Measurements from ENCODE around the gene HIGD1C. TPM values are rescaled to one million over a fixed set of nuclear protein-coding genes. Genes with fewer than 3 reads are reported as not detected.
A peak's percentile ranks its signal among the peaks of the same experiment; 100 is the strongest.

Gene HIGD1C
- total RNA-seq, 4 donors from 2014 or later: not detected

DNA sequence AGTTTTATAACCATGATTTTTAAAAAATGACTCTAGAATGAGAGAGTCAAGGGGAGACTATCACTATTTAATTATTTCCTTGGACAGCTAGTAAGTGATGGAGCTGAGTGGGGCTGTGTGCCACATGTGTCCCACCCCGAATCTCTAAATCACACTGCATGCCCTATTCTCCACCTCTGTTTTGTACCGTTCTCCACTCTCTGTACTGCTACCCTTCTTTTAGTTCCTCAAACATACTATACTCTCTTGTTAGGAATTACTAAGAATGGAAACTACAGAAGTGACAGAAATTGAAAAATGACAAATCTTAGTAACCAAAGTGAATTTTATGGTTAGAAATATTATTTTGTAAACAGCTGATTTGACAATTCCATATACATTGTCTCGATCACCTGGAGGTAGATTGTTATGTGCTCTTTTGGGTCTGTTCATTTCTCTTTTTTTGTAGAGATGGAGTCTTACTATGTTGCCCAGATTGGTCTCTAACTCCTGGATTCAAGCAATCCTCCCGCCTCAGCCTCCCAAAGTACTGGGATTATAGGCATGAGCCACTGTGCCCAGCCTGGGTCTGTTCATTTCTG is 37.9 kb downstream of the HIGD1C start:
- TF ChIP-seq EP300 (IDR thresholded peaks at IDR 0.05) (no peak), POLR2A (IDR thresholded peaks at IDR 0.05) (no peak)
- TF ChIP-seq, protein P1, sequence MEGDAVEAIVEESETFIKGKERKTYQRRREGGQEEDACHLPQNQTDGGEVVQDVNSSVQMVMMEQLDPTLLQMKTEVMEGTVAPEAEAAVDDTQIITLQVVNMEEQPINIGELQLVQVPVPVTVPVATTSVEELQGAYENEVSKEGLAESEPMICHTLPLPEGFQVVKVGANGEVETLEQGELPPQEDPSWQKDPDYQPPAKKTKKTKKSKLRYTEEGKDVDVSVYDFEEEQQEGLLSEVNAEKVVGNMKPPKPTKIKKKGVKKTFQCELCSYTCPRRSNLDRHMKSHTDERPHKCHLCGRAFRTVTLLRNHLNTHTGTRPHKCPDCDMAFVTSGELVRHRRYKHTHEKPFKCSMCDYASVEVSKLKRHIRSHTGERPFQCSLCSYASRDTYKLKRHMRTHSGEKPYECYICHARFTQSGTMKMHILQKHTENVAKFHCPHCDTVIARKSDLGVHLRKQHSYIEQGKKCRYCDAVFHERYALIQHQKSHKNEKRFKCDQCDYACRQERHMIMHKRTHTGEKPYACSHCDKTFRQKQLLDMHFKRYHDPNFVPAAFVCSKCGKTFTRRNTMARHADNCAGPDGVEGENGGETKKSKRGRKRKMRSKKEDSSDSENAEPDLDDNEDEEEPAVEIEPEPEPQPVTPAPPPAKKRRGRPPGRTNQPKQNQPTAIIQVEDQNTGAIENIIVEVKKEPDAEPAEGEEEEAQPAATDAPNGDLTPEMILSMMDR (IDR thresholded peaks at IDR 0.05): no peak
- Histone ChIP-seq H3K36me3 (peaks cover 0 to 71% (median 22%) of the 10 kb centered on the region in 3 donors), H3K4me1 (peaks cover 0 to 27% (median 15%) of the 10 kb centered on the region in 4 donors), H3K27me3 (no peaks in the 10 kb centered on the region), H3K27ac (no peak overlapping the region), H3K4me3 (no peak overlapping the region), H3K9me3 (no peaks in the 10 kb centered on the region)
- WGBS, 2 donors: 87 to 88% methylated on average over 4 of the region's 4 CpGs
- no peak for DNase-seq (ENCODE audit: low spot score in 2 of 2)

DNA sequence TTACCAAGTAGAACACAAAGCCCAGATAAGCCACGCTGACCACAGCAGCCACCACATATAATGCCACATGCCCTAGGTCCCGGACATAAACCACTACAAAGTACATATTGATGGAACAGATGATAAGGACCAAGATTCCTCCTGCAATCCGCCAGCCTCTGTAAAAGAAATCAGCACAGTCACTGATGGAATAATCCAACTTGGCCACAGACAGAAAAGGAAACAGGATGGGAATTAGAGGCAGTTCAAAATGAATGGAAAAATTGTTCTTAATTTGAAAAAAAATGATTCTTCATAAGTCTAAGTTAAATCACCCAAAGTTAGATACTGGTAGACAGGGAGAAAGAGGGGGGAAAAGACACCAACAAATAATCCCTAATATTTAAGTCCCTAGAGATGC is 38.4 kb downstream of the HIGD1C start:
- H3K27ac ChIP-seq: no peak overlapping the region
- H3K4me1 ChIP-seq: peaks cover 0 to 21% (median 11%) of the 10 kb centered on the region in 4 donors
- no peaks in the 10 kb centered on the region for H3K27me3 ChIP-seq
- DNase-seq (ENCODE audit: low spot score in 2 of 2): no peak
- TF ChIP-seq POLR2A (IDR thresholded peaks at IDR 0.05) (no peak), EP300 (IDR thresholded peaks at IDR 0.05) (no peak)
- TF ChIP-seq, protein P1 (IDR thresholded peaks at IDR 0.05): no peak
- peaks cover 0 to 77% (median 22%) of the 10 kb centered on the region in 3 donors for H3K36me3 ChIP-seq
- no peaks in the 10 kb centered on the region for H3K9me3 ChIP-seq
- no peak overlapping the region for H3K4me3 ChIP-seq
- WGBS, 2 donors: 82 to 88% methylated on average over 3 of the region's 3 CpGs

DNA sequence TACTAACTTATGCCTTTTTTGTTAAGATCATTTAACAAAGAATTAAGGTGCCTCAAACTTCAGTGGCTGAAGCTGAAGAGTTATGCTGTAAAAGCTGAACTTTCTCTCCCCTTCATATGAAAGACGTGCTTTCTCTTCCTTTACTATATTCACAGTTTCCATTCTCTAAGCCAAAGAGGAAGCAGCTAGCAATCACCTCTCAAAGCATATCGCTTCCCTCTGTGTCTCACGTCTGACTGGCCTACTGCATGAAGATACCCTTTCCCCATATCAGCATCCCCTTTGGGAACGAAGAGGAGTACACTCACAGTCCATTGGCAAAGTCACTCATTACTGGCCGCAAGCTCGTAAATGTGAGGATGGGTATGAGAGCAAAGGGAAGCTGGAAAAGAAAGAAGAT is 38.9 kb downstream of the HIGD1C start:
- no peak overlapping the region for H3K27ac ChIP-seq
- peaks cover 0 to 16% (median 6%) of the 10 kb centered on the region in 4 donors for H3K4me1 ChIP-seq
- WGBS, 2 donors: 76 to 78% methylated on average over 6 of the region's 6 CpGs
- H3K36me3 ChIP-seq: peaks cover 0 to 82% (median 24%) of the 10 kb centered on the region in 3 donors
- H3K27me3 ChIP-seq: no peaks in the 10 kb centered on the region
- TF ChIP-seq, protein P1 (IDR thresholded peaks at IDR 0.05): no peak
- peak in 1 of 2 donors; percentile 12 for TF ChIP-seq EP300 (IDR thresholded peaks at IDR 0.05)
- TF ChIP-seq POLR2A (IDR thresholded peaks at IDR 0.05): no peak
- H3K9me3 ChIP-seq: no peaks in the 10 kb centered on the region
- DNase-seq (ENCODE audit: low spot score in 2 of 2): no peak
- no peak overlapping the region for H3K4me3 ChIP-seq

DNA sequence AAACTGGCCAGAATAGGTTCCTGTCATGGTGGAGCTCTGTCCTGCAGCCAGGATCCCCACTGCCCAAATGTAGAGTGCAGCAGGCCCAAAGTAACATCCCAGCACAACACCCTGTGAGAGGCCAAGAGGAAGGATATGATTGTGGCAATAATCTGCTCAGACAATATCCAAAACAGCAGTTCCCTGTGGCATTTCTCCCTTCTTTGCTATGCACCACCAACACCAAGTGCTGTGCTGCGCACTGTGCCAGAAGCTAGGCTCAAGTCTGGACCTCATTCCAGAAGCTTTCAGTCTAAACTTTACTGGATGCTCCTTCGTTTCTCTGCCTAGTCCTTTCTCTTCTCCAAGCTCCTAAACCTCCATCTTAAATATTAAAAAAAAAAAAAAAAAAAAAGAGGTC is 40.5 kb downstream of the HIGD1C start:
- TF ChIP-seq EP300 (IDR thresholded peaks at IDR 0.05) (no peak), POLR2A (IDR thresholded peaks at IDR 0.05) (no peak)
- TF ChIP-seq, protein P1 (IDR thresholded peaks at IDR 0.05): no peak
- WGBS, 2 donors: 13 to 15% methylated on average over 2 of the region's 2 CpGs
- peaks cover 0 to 4% (median 2%) of the 10 kb centered on the region in 4 donors for H3K4me1 ChIP-seq
- H3K9me3 ChIP-seq: no peaks in the 10 kb centered on the region
- H3K27ac ChIP-seq: no peak overlapping the region
- no peak overlapping the region for H3K4me3 ChIP-seq
- peaks cover 0 to 95% (median 27%) of the 10 kb centered on the region in 3 donors for H3K36me3 ChIP-seq
- no peaks in the 10 kb centered on the region for H3K27me3 ChIP-seq
- peak; percentile 24 to 30 for DNase-seq (ENCODE audit: low spot score in 2 of 2)

DNA sequence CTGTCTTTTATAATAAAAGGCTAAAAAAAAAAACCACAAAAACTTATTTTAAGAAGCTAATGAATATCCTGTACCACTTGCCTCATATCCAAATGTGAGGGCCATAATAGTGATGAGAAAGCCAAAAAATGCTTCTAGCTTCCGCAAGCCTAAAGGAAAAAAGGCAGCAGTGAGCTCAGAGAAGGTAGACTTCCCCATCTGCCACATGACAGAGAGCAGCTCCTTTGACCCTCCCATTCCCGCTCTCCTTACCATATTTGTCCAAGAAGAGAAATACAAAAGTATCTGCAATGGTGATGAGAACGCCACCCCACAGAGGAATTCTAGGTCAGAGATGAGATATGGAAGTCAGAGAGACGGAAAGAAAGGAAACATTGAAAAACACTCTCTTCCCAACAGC is 46.7 kb downstream of the HIGD1C start:
- peaks cover 0 to 90% (median 27%) of the 10 kb centered on the region in 3 donors for H3K36me3 ChIP-seq
- peak in 1 of 2 donors; percentile 32 for TF ChIP-seq EP300 (IDR thresholded peaks at IDR 0.05)
- TF ChIP-seq, protein P1 (IDR thresholded peaks at IDR 0.05): no peak
- no peaks in the 10 kb centered on the region for H3K9me3 ChIP-seq
- DNase-seq (ENCODE audit: low spot score in 2 of 2): no peak
- H3K4me3 ChIP-seq: no peak overlapping the region
- no peaks in the 10 kb centered on the region for H3K4me1 ChIP-seq
- H3K27me3 ChIP-seq: no peaks in the 10 kb centered on the region
- 85 to 86% methylated on average over 4 of the region's 4 CpGs for WGBS, 2 donors
- H3K27ac ChIP-seq: no peak overlapping the region
